Measurements from ENCODE around the gene DNPEP. TPM values are rescaled to one million over a fixed set of nuclear protein-coding genes. Genes with fewer than 3 reads are reported as not detected.

The DNPEP gene
- total and polyA plus RNA-seq, 3 experiments from 2014 or later = 69.1 to 116 (median 112) TPM

DNA sequence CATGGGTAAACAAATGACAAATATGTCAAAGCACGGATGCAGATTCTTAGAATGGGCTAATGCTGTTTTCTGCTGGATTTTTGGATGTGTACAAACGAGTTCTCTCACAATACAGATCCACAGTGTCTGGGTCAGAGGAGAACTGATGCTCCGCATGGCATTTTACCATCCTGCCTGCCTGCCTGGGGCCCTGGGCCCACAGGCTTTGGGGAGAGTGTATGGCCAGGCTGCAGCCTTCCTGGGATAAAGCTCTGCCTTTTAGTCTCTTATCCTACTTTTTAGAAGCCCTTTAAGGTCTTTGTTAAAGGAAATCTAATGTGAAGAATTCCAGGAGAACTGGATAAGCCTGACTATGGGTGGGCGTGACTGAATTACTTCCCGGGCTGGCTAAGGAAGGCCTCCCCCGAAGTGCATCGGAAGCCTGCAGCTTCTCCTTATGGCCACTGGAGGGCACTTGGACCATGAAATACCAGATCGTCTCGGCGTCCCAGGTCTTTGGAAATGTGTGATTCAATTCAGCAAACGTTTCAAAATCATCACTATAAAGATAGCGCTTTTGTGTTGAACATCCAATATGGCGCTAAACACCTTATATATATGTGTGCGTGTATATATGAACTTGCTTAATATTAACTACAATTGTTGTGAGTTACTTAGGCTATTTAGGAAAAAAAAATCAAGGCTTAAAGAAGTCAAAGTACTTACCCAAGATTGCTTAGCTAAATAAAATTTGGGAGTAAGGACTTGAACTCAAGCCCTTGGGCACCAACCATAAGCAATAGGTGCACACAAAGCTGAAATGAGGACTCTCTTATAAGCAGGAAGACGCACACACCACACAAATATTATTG is 15.2 kb upstream of the DNPEP start:
- POLR2A ChIA-PET = no interaction called here
- Histone ChIP-seq H3K27me3 (ENCODE audit: insufficient read depth, low read length, poor library complexity, severe bottlenecking) (no peaks in the 10 kb centered on the region), H3K27ac (ENCODE audit: low read depth, low read length) (no peak overlapping the region), H3K36me3 (ENCODE audit: insufficient read depth, low read length) (no peaks in the 10 kb centered on the region), H3K9me3 (ENCODE audit: low read length) (no peaks in the 10 kb centered on the region), H3K4me1 (ENCODE audit: insufficient read depth, low read length) (peaks cover under 1% of the 10 kb centered on the region), H3K4me3 (ENCODE audit: low read length) (no peak overlapping the region)
- H3K27ac Mint-ChIP-seq = peak overlapping the region in 1 of 8 donors; percentile 21
- no peaks in the 10 kb centered on the region for H3K9me3 Mint-ChIP-seq
- no peak overlapping the region for H3K4me3 Mint-ChIP-seq
- H3K27me3 Mint-ChIP-seq = peaks cover 4 to 24% of the 10 kb centered on the region in 2 donors
- CTCF ChIA-PET = interaction anchor here (0.7 to 6.3 kb wide), 17 partner anchors 10 to 730 kb away, joined by 3 to 77 read pairs (median 4); partner anchors contain the start of genes GMPPA and SPEG
- peak; percentile 41 to 65 (median 48) for DNase-seq
- peaks cover 0 to 5% (median 0%) of the 10 kb centered on the region in 3 donors for H3K4me1 Mint-ChIP-seq
- H3K36me3 Mint-ChIP-seq = no peaks in the 10 kb centered on the region

DNA sequence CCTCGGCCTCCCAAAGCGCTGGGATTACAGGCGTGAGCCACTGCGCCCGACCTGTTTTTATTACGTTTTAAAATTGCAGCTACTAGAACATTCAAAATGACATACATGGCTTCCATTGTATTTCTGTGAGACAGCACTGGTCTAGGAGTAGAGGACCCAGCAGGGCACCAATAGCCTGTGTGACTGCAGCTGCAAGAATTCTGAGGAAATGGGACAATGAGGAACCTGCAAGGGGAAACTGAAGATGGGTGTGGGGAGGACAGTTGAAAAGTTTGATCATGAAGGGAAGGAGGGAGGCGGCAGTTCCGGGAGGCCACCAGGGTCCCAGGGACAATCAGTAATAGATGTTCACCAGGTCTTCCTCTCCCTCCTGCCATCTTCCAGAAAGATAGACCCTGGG is 13.9 kb upstream of the DNPEP start:
- peaks cover 5 to 13% (median 8%) of the 10 kb centered on the region in 3 donors for H3K4me1 Mint-ChIP-seq
- Histone ChIP-seq H3K9me3 (ENCODE audit: low read length) (no peaks in the 10 kb centered on the region), H3K27ac (ENCODE audit: low read depth, low read length) (no peak overlapping the region), H3K36me3 (ENCODE audit: insufficient read depth, low read length) (no peaks in the 10 kb centered on the region), H3K4me1 (ENCODE audit: insufficient read depth, low read length) (peaks cover 9% of the 10 kb centered on the region), H3K27me3 (ENCODE audit: insufficient read depth, low read length, poor library complexity, severe bottlenecking) (no peaks in the 10 kb centered on the region), H3K4me3 (ENCODE audit: low read length) (no peak overlapping the region)
- H3K36me3 Mint-ChIP-seq = no peaks in the 10 kb centered on the region
- H3K4me3 Mint-ChIP-seq = no peak overlapping the region
- H3K9me3 Mint-ChIP-seq = no peaks in the 10 kb centered on the region
- ChIA-PET CTCF (interaction anchor here (1.6 to 6.3 kb wide), 5 partner anchors 10 to 127 kb away, joined by 4 to 77 read pairs (median 12); no protein-coding TSS in a partner anchor), POLR2A (no interaction called here)
- no peak overlapping the region for H3K27ac Mint-ChIP-seq
- H3K27me3 Mint-ChIP-seq = peaks cover 4 to 24% of the 10 kb centered on the region in 2 donors
- no peak for DNase-seq

DNA sequence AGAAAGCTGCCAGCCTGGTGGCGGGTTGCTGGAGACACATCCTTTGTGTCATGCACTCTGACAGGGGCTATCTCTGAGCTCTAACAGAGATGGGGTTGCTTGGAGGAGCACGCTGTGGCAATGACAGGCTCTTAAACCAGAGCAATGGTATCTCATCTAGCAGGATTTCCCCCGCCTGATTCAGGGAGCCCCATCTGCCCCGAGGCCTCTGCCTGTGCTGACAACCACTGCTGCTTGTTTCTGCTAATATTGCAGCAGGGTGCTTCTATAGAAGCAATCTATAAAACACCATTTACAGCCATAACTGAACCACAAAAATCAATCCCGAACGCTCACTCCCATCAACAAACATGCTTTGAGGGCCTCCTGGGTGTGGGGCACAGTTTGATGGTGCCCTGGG is 12.8 kb upstream of the DNPEP start:
- no peak for DNase-seq
- Mint-ChIP-seq H3K4me3 (no peak overlapping the region), H3K27ac (no peak overlapping the region), H3K27me3 (peaks cover 5 to 19% of the 10 kb centered on the region in 2 donors), H3K4me1 (peaks cover 5 to 13% (median 8%) of the 10 kb centered on the region in 3 donors), H3K36me3 (no peaks in the 10 kb centered on the region), H3K9me3 (no peaks in the 10 kb centered on the region)
- Histone ChIP-seq H3K27me3 (ENCODE audit: insufficient read depth, low read length, poor library complexity, severe bottlenecking) (no peaks in the 10 kb centered on the region), H3K27ac (ENCODE audit: low read depth, low read length) (no peak overlapping the region), H3K4me3 (ENCODE audit: low read length) (no peak overlapping the region), H3K4me1 (ENCODE audit: insufficient read depth, low read length) (peaks cover 9% of the 10 kb centered on the region), H3K36me3 (ENCODE audit: insufficient read depth, low read length) (no peaks in the 10 kb centered on the region), H3K9me3 (ENCODE audit: low read length) (no peaks in the 10 kb centered on the region)
- POLR2A ChIA-PET = no interaction called here
- CTCF ChIA-PET = interaction anchor here (6.3 kb wide), 1 partner anchor 128 kb away, joined by 77 read pairs; no protein-coding TSS in a partner anchor

DNA sequence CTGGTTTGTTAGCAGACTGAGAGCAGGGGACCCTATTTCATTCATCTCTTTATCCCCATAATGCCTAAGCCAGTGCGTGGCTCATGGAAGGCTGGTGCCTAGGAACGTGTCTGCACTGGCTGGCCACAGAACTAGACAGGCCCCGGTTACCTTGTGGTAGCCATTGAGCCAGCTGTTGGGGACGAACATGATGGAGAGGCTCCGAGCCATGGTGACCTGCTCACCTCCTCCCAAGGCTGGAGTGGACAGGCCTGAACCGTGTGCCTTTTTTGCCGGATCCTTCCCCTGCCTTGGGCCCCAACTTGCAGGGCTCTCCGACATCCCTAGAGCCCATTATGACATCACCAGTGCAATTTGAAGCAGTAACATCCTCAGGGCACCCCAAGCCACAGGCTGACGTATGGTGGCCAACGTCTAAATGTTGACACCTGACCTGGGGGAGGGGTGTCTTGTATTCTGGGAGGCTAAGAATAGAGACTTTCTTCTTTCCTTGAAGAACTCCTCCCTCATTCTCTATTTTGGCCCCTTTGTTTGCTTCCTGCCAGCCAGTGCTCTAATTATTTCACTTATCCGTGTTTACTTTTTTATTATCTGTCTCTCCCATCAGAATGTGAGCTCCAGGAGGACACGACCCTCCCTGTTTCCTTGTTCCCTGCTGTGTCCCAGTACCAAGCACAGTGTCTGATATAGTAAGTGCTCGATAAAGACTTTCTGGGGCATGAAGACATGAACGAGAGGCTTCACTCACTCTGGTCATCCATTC is 12.2 kb upstream of the DNPEP start:
- Histone ChIP-seq H3K36me3 (ENCODE audit: insufficient read depth, low read length) (no peaks in the 10 kb centered on the region), H3K27ac (ENCODE audit: low read depth, low read length) (no peak overlapping the region), H3K9me3 (ENCODE audit: low read length) (no peaks in the 10 kb centered on the region), H3K27me3 (ENCODE audit: insufficient read depth, low read length, poor library complexity, severe bottlenecking) (no peaks in the 10 kb centered on the region), H3K4me3 (ENCODE audit: low read length) (no peak overlapping the region), H3K4me1 (ENCODE audit: insufficient read depth, low read length) (peaks cover 9% of the 10 kb centered on the region)
- Mint-ChIP-seq H3K27me3 (peaks cover 5 to 16% of the 10 kb centered on the region in 2 donors), H3K36me3 (no peaks in the 10 kb centered on the region), H3K4me1 (peaks cover 5 to 13% (median 8%) of the 10 kb centered on the region in 3 donors), H3K9me3 (no peaks in the 10 kb centered on the region), H3K27ac (no peak overlapping the region), H3K4me3 (no peak overlapping the region)
- no peak for DNase-seq
- ChIA-PET CTCF (interaction anchor here (6.3 kb wide), 1 partner anchor 129 kb away, joined by 77 read pairs; no protein-coding TSS in a partner anchor), POLR2A (no interaction called here)

DNA sequence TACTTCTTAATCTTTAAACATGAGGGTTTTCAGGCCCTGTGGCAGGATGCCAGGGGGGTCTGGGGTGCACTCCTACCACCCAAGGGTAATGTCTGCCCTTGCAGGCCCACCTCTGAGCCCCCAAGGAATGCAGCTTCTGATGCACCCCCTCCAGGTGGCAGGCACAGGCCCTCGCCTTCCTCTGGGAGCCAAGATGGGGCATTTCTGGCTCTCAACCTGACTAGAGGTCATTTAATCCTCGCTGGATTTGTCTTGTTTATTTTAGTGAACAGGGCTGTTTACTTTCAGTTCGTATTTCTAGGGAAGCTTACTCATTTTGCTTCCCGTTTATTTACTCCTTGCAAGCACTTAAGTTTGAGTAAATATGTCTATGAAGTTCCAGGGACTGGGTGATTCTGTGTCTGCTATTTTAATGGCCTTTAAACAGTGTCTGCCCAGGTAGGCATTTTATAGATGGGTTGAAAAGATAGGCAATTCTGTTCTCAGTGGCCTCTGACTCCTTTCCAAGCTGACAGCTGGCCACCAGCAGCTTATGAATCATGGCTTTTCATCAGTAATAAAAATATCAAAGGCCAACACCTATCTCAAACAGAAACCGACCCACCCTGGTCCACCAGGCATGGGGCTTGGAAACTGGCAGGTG is 11.1 kb upstream of the DNPEP start:
- Histone ChIP-seq H3K4me3 (ENCODE audit: low read length) (no peak overlapping the region), H3K27ac (ENCODE audit: low read depth, low read length) (no peak overlapping the region), H3K36me3 (ENCODE audit: insufficient read depth, low read length) (no peaks in the 10 kb centered on the region), H3K9me3 (ENCODE audit: low read length) (no peaks in the 10 kb centered on the region), H3K27me3 (ENCODE audit: insufficient read depth, low read length, poor library complexity, severe bottlenecking) (no peaks in the 10 kb centered on the region), H3K4me1 (ENCODE audit: insufficient read depth, low read length) (peaks cover 9% of the 10 kb centered on the region)
- Mint-ChIP-seq H3K27ac (no peak overlapping the region), H3K4me1 (peaks cover 5 to 13% (median 8%) of the 10 kb centered on the region in 3 donors), H3K4me3 (no peak overlapping the region), H3K9me3 (no peaks in the 10 kb centered on the region), H3K36me3 (no peaks in the 10 kb centered on the region), H3K27me3 (peaks cover 5 to 15% of the 10 kb centered on the region in 2 donors)
- ChIA-PET POLR2A (no interaction called here), CTCF (interaction anchor here (1.2 kb wide), 1 partner anchor 10 kb away, joined by 6 read pairs; no protein-coding TSS in a partner anchor)
- DNase-seq = no peak

DNA sequence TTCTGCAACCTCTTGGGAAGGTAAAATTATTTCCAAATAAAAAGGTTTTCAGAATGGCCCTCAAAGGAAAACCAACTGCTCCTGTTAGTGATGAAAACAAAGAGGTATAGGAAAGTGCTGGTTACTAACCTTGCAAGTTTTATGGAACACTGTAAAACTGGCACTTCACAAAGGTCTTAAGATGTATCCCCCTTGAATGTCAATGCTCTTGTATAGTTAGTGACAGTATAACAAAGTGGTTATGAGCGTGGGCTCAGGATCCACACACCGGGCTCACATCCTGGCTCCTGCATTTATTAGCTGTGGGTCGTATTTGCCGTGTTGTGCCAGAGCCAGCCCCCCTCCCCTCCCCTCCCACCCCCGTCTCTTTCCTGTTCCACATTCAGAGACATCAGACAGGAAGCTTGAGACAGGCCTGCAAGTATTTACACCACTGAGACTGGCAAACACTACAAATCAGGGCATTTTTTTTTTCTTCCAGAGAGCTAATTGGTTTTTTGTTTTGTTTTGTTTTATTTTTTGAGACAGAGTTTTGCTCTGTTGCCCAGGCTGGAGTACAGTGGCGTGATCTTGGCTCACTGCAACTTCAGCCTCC is 9.2 kb upstream of the DNPEP start:
- H3K27ac Mint-ChIP-seq = peak overlapping the region in 7 of 8 donors; percentile 0 to 93 (median 64)
- no peaks in the 10 kb centered on the region for H3K27me3 ChIP-seq (ENCODE audit: insufficient read depth, low read length, poor library complexity, severe bottlenecking)
- H3K4me1 ChIP-seq (ENCODE audit: insufficient read depth, low read length) = peaks cover 9% of the 10 kb centered on the region
- H3K27ac ChIP-seq (ENCODE audit: low read depth, low read length) = no peak overlapping the region
- H3K9me3 ChIP-seq (ENCODE audit: low read length) = no peaks in the 10 kb centered on the region
- peak in 1 of 5 donors; percentile 24 for DNase-seq
- H3K4me3 ChIP-seq (ENCODE audit: low read length) = no peak overlapping the region
- no peaks in the 10 kb centered on the region for H3K36me3 ChIP-seq (ENCODE audit: insufficient read depth, low read length)
- CTCF ChIA-PET = no interaction called here
- H3K9me3 Mint-ChIP-seq = no peaks in the 10 kb centered on the region
- POLR2A ChIA-PET = no interaction called here
- H3K27me3 Mint-ChIP-seq = peaks cover 3 to 4% of the 10 kb centered on the region in 2 donors
- H3K4me1 Mint-ChIP-seq = peaks cover 5 to 9% (median 8%) of the 10 kb centered on the region in 3 donors
- no peaks in the 10 kb centered on the region for H3K36me3 Mint-ChIP-seq
- H3K4me3 Mint-ChIP-seq = peak overlapping the region in 2 of 7 donors; percentile 5 to 64

DNA sequence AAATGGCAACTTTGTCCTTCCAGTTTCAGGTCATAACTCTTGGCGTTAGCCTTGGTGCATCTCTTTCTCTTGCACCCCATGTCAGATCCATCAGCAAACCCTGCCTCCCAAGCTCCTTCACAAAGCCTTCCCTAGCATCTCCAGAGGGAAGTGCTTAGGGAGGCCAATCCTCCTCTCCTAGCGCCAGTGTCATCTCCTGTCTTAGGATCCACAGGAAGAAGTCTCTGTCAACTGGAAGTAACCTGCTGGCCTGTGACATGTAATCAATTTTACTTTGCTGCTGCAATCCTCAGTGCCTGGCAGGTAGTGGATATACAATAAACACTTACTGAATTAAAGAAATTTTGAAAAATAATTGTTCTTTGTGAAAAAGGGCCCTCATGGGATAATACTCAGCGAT is 7.9 kb upstream of the DNPEP start:
- Histone ChIP-seq H3K36me3 (ENCODE audit: insufficient read depth, low read length) (no peaks in the 10 kb centered on the region), H3K9me3 (ENCODE audit: low read length) (no peaks in the 10 kb centered on the region), H3K27me3 (ENCODE audit: insufficient read depth, low read length, poor library complexity, severe bottlenecking) (no peaks in the 10 kb centered on the region), H3K4me3 (ENCODE audit: low read length) (no peak overlapping the region), H3K27ac (ENCODE audit: low read depth, low read length) (no peak overlapping the region), H3K4me1 (ENCODE audit: insufficient read depth, low read length) (peaks cover 9% of the 10 kb centered on the region)
- Mint-ChIP-seq H3K36me3 (no peaks in the 10 kb centered on the region), H3K4me1 (peaks cover 5 to 9% (median 8%) of the 10 kb centered on the region in 3 donors), H3K4me3 (no peak overlapping the region), H3K27me3 (peaks cover 1 to 3% of the 10 kb centered on the region in 2 donors), H3K9me3 (no peaks in the 10 kb centered on the region), H3K27ac (peak overlapping the region in 2 of 8 donors; percentile 29 to 46)
- POLR2A ChIA-PET = no interaction called here
- CTCF ChIA-PET = interaction anchor here (1.2 kb wide), 1 partner anchor 20 kb away, joined by 3 read pairs; no protein-coding TSS in a partner anchor
- no peak for DNase-seq

All from CD8-positive, alpha-beta memory T cell (primary cell).